ENCODE measurements around the gene ZNF565.
"Not testable (repeated sequence)": the region's sequence is repeated elsewhere in the genome, so short reads cannot be mapped to it uniquely, and the experiment has no call there.

The ZNF565 gene

GRCh38 chr19:36245210-36246005, 30.9 kb upstream of the ZNF565 start:
- no peak overlapping the region for H3K4me3 ChIP-seq (ENCODE audit: low read depth in 1 of 2, low read length in 1 of 2)
- no peaks in the 10 kb centered on the region for H3K4me1 ChIP-seq (ENCODE audit: control insufficient read depth in 1 of 2, insufficient read depth in 1 of 2, low read depth in 1 of 2, low read length in 1 of 2)
- H3K9me3 ChIP-seq = peaks cover 15% of the 10 kb centered on the region
- no peaks in the 10 kb centered on the region for H3K36me3 ChIP-seq
- peaks cover 23% of the 10 kb centered on the region for H3K27me3 ChIP-seq
- H3K27ac ChIP-seq = no peak overlapping the region
- no peak for TF ChIP-seq CTCF (IDR thresholded peaks at IDR 0.05)

GRCh38 chr19:36244066-36244465, 29.6 kb upstream of the ZNF565 start:
- TF ChIP-seq CTCF (IDR thresholded peaks at IDR 0.05) = no peak
- H3K36me3 ChIP-seq = no peaks in the 10 kb centered on the region
- peaks cover 15% of the 10 kb centered on the region for H3K9me3 ChIP-seq
- H3K4me1 ChIP-seq (ENCODE audit: control insufficient read depth in 1 of 2, insufficient read depth in 1 of 2, low read depth in 1 of 2, low read length in 1 of 2) = no peaks in the 10 kb centered on the region
- peaks cover 23% of the 10 kb centered on the region for H3K27me3 ChIP-seq
- H3K27ac ChIP-seq = no peak overlapping the region
- H3K4me3 ChIP-seq (ENCODE audit: low read depth in 1 of 2, low read length in 1 of 2) = no peak overlapping the region

- Histone ChIP-seq H3K9me3 (peaks cover 40% of the 10 kb centered on the region), H3K27me3 (no peaks in the 10 kb centered on the region), H3K4me3 (ENCODE audit: low read depth in 1 of 2, low read length in 1 of 2) (no peak overlapping the region), H3K4me1 (ENCODE audit: control insufficient read depth in 1 of 2, insufficient read depth in 1 of 2, low read depth in 1 of 2, low read length in 1 of 2) (no peaks in the 10 kb centered on the region), H3K27ac (no peak overlapping the region), H3K36me3 (peaks cover 44% of the 10 kb centered on the region)
- no peak for TF ChIP-seq CTCF (IDR thresholded peaks at IDR 0.05)
Observed at GRCh38 chr19:36236946-36237310, 22.5 kb upstream of the ZNF565 start.

- no peak for TF ChIP-seq CTCF (IDR thresholded peaks at IDR 0.05)
- Histone ChIP-seq H3K9me3 (peaks cover 45% of the 10 kb centered on the region), H3K27ac (no peak overlapping the region), H3K4me3 (ENCODE audit: low read depth in 1 of 2, low read length in 1 of 2) (no peak overlapping the region), H3K27me3 (no peaks in the 10 kb centered on the region), H3K4me1 (ENCODE audit: control insufficient read depth in 1 of 2, insufficient read depth in 1 of 2, low read depth in 1 of 2, low read length in 1 of 2) (no peaks in the 10 kb centered on the region), H3K36me3 (peaks cover 49% of the 10 kb centered on the region)
Observed at GRCh38 chr19:36236304-36236945, 22.0 kb upstream of the ZNF565 start.

GRCh38 chr19:36233626-36234025, 19.2 kb upstream of the ZNF565 start:
- H3K9me3 ChIP-seq = peaks cover 50% of the 10 kb centered on the region
- not testable (repeated sequence) for H3K4me3 ChIP-seq (ENCODE audit: low read depth in 1 of 2, low read length in 1 of 2)
- peaks cover 75% of the 10 kb centered on the region for H3K36me3 ChIP-seq

GRCh38 chr19:36225219-36225892, 10.9 kb upstream of the ZNF565 start:
- no peak overlapping the region for H3K27ac ChIP-seq
- H3K4me1 ChIP-seq (ENCODE audit: control insufficient read depth in 1 of 2, insufficient read depth in 1 of 2, low read depth in 1 of 2, low read length in 1 of 2) = no peaks in the 10 kb centered on the region
- peaks cover 46% of the 10 kb centered on the region for H3K36me3 ChIP-seq
- no peak overlapping the region for H3K4me3 ChIP-seq (ENCODE audit: low read depth in 1 of 2, low read length in 1 of 2)
- TF ChIP-seq CTCF (IDR thresholded peaks at IDR 0.05) = no peak
- H3K27me3 ChIP-seq = no peaks in the 10 kb centered on the region
- peaks cover 14% of the 10 kb centered on the region for H3K9me3 ChIP-seq

More at GRCh38 chr19:36233626-36234025, 19.2 kb upstream of the ZNF565 start:
- H3K4me1 ChIP-seq (ENCODE audit: control insufficient read depth in 1 of 2, insufficient read depth in 1 of 2, low read depth in 1 of 2, low read length in 1 of 2); H3K27me3 ChIP-seq; H3K27ac ChIP-seq: not testable (repeated sequence)
